Measurements from ENCODE around the gene SMYD3. TPM values are rescaled to one million over a fixed set of nuclear protein-coding genes. Genes with fewer than 3 reads are reported as not detected.

Gene SMYD3
- total and polyA plus RNA-seq, 11 donors = 6.3 to 12.1 (median 9.5) TPM

GRCh38 chr1:246301553-246302250, 205.4 kb downstream of the SMYD3 start:
- TF ChIP-seq CTCF (IDR thresholded peaks at IDR 0.05) (no peak), POLR2A (IDR thresholded peaks at IDR 0.05) (no peak)
- H3K36me3 ChIP-seq = no peaks in the 10 kb centered on the region
- DNase-seq (no peak), ATAC-seq (no peak)
- H3K4me3 ChIP-seq = no peak overlapping the region
- no peaks in the 10 kb centered on the region for H3K4me1 ChIP-seq
- 66 to 86% (median 79%) methylated on average over 6 of the region's 6 CpGs for WGBS, 4 donors
- H3K9me3 ChIP-seq = no peaks in the 10 kb centered on the region
- intact Hi-C loops (cut with DNase I) = no loop called here
- H3K27ac ChIP-seq = no peak overlapping the region
- H3K27me3 ChIP-seq = no peaks in the 10 kb centered on the region

- TF ChIP-seq POLR2A (IDR thresholded peaks at IDR 0.05) = no peak
- whole genome bisulfite sequencing, 4 donors = 57 to 73% (median 68%) methylated on average over 6 of the region's 6 CpGs
- intact Hi-C loops (cut with DNase I) = no loop called here
Observed at GRCh38 chr1:246300626-246301549, 206.2 kb downstream of the SMYD3 start.

GRCh38 chr1:246297279-246298265, 209.5 kb downstream of the SMYD3 start:
- Histone ChIP-seq H3K36me3 (no peaks in the 10 kb centered on the region), H3K4me1 (peaks cover 0 to 3% (median 0%) of the 10 kb centered on the region in 12 donors), H3K4me3 (no peak overlapping the region), H3K27ac (no peak overlapping the region), H3K27me3 (no peaks in the 10 kb centered on the region), H3K9me3 (no peaks in the 10 kb centered on the region)
- intact Hi-C loops (cut with DNase I) = no loop called here
- ATAC-seq (no peak), DNase-seq (no peak)
- TF ChIP-seq POLR2A (IDR thresholded peaks at IDR 0.05) (no peak), CTCF (IDR thresholded peaks at IDR 0.05) (no peak)
- 81 to 84% (median 82%) methylated on average over 5 of the region's 5 CpGs for WGBS, 4 donors

More at GRCh38 chr1:246300626-246301549, 206.2 kb downstream of the SMYD3 start:
- no peak overlapping the region for H3K4me3 ChIP-seq
- ATAC-seq (no peak), DNase-seq (no peak)
- no peaks in the 10 kb centered on the region for H3K9me3 ChIP-seq
- H3K27ac ChIP-seq = no peak overlapping the region
- no peaks in the 10 kb centered on the region for H3K27me3 ChIP-seq
- H3K36me3 ChIP-seq = no peaks in the 10 kb centered on the region
- peaks cover 0 to under 1% (median 0%) of the 10 kb centered on the region in 12 donors for H3K4me1 ChIP-seq

GRCh38 chr1:246295968-246296367, 211.1 kb downstream of the SMYD3 start:
- no peak overlapping the region for H3K4me3 ChIP-seq
- no peak for DNase-seq
- H3K36me3 ChIP-seq = no peaks in the 10 kb centered on the region
- H3K4me1 ChIP-seq = peaks cover 0 to 3% (median 0%) of the 10 kb centered on the region in 12 donors
- H3K9me3 ChIP-seq = no peaks in the 10 kb centered on the region
- H3K27ac ChIP-seq = no peak overlapping the region
- WGBS, 4 donors = 59 to 78% (median 63%) methylated on average over 5 of the region's 5 CpGs
- intact Hi-C loops (cut with DNase I) = no loop called here
- H3K27me3 ChIP-seq = no peaks in the 10 kb centered on the region
- no peak for ATAC-seq
- no peak for TF ChIP-seq POLR2A (IDR thresholded peaks at IDR 0.05)
- no peak for TF ChIP-seq CTCF (IDR thresholded peaks at IDR 0.05)

Data from heart left ventricle (tissue), 16 donors.